HG03139 (cell line): ENCODE results near the gene OPALIN.
"Not testable (repeated sequence)": the region's sequence is repeated elsewhere in the genome, so short reads cannot be mapped to it uniquely, and the experiment has no call there.

ENCODE experiments used
- ATAC-seq: cut with Tn5 transposase; IDR thresholded peaks from one replicate; pipeline ENCODE4 v1.9.1; 2021; ENCODE audit not compliant: unreplicated experiment

The OPALIN gene

DNA sequence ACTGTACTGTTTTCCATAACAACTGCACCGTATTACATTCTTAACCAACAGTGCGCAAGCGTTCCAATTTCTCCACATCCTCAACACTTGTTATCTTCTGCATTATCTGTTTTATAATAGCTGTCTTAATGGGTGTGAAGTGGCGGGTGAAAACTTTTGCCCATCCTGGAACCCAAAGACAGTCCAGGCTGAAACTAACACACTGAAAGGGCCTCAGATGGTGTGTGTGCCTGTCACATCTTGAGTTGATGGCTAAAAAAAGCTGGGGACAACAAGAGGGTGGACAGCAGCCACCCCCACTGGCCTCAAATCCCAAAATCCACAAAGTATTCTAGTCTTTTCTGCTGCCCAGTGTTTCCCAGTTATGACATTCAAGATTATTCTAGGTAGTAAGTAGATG, 19.4 kb downstream of the OPALIN start:
- ATAC-seq, result no peak

DNA sequence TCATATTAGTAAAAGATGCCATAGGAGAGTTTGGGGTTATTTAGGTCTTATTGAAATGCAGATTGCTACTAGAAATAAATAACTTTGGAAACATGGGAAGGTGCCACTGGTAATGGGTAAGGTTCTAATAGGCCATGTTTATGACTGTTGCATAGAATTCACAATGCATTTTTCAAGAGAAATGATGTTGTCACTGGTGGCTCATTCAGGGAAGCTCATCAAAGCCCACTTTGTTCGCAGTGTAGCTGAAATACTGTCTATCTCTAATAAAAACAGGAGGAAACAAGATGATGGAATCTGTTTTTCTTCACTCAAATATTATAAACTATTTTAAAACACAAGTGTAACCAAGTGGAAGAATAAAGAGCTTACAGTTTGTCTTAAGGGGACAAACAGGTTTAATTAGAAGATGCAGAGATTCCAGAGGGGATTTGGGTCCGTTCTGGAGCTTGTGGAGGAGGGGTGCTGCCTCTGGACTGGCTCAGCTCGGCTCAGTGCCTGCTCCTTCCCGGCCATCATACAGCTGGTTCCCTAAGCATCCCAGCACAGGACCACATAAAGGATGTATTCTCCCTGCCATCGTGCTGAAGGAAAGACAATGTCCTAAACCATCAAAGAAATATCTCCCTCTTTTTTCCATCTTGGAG, 20.4 kb downstream of the OPALIN start:
- no peak for ATAC-seq

DNA sequence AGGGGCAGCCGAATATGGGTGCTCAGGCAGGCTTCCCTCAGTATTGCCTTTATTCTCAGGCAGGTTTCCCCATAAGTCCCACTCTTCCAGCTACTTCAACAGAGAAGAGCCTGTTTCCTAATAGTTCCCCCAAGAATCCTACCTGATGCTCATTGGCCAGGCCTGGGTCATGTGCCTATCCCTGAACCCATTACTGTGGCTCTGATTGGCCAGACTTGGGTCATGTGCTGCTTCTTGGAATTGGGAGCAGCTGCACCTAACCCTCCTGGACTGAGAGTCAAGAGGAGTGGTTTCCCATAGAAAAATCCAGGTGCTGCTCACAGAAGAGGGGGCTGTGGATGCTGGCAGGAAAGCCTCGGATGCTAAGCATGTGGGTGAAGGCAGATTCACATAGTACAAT, 21.7 kb downstream of the OPALIN start:
- no peak for ATAC-seq

DNA sequence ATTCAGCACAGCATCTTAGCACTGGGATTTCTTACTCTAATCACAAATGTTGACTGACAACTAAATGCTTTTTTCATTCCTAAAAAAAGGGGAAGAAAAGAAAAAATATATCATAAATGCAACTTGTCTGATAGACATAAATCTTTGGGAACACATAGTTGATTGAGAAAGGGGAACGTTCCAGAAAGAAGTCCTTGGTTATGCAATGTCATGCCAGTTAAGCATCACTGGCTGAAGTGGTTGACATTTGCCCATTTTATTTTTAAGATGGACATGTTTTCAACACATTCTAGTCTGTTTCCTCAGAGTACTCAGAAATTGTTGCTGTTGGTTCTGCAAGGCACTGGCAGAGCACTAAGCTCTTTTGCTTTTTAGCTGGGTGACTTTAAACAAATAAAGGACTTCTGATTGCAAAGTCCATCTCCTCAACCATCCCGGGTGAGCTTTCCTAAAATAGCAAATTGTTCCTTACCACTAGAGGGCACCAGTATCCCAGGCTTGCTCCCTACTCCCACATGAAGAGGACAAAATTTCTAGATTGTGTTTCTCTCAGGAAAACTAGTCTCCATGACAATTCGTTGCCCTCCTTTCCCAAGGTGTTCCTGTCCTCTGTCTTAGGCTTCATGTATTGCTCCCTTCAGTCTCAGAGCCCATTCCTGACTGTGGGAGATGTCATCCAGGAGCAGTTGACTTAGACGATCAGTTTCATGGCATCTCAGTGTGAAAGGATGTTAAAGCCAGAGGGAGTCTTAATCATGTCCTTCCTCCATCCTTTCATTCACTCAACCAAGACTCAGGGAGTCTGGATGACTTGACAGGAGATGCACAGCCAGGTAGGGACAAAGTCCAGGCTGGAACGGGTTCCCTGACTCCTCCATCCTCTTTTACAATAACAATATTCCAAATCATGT, 23.9 kb downstream of the OPALIN start:
- no peak for ATAC-seq

DNA sequence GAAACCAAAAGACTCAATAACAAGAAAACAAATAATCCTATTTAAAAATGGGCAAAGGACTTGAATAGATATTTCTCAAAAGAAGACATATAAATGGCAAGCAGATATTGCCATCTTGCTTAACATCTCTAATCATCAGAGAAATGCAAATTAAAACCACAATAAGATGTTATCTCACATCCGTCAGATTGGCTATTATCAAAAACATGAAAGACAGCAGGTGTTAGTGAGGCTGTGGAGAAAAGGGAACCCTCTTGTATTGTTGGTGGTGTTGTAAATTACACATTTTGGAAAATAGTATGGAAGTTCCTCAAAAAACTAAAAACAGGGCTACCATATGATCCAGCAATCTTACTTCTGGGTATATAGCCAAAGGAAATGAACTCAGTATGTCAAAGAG, 25.7 kb downstream of the OPALIN start:
- ATAC-seq, result no peak

DNA sequence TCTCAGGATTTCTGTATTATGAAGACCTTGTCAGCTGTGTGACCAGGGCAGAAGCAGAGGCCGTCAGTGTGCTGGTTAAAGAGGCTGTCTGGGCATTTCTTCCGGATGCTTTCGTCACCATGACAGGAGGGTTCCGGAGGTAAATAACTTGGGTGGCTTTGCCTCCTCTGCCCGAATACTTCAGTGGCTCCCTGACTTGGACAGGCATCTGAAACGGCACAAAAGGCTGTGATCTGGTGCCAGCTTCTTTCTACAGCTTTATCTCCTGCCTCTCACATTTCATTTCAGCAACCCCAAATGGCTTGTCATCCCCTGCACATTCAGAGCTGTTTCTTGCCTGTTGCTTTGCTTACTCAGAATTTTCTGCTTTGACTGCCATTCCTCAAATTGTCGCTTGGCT, 31.3 kb downstream of the OPALIN start:
- no peak for ATAC-seq

DNA sequence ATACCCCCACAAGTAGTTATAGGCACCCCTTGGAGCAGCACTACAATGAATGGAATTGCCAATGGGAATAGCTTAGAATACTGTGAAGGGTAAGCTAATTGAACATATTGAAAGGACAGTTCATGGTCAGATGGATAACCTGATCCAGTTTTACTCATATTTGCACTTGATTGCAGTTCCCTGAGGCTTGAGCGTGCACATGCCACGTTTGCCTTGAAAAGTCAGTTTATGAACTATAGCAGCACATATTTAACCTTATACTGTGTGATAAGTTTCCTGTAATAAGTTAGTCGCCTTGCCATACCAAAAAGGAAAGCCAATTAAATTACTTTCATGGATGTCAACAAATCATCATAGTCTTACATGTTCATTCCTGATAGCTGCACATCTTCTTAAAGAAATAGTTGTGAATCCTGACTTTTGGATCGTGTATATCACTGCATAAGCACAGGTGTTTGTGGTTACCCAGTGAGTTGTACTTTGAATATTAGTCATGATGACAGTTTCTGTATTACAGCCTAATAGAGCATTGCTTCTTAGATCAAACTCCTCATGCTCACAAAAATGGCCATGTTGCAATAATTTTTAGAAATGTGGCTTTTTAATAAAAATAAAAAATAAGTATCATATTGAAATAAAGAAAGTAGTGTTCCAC, 33.0 kb downstream of the OPALIN start:
- ATAC-seq, result peak; percentile 96

DNA sequence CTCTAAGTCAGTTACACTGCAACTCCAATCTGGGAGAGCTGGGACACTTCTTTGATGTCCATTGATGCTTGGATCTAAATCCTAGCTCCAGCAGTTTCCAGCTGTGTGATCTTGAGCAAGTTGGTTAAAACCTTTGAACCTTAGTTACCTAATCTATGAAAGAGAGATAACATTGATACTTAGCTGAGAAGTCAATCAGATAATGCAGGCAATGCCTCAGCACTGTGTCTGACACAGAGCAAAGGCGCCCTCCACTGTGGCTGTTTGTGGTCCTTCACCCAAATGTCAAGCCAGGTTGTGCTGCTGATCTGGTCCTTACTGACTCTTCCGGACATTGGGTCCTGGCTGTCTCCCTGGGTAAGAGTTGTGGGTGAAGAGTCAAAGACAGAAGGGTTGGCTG, 34.4 kb downstream of the OPALIN start:
- no peak for ATAC-seq

DNA sequence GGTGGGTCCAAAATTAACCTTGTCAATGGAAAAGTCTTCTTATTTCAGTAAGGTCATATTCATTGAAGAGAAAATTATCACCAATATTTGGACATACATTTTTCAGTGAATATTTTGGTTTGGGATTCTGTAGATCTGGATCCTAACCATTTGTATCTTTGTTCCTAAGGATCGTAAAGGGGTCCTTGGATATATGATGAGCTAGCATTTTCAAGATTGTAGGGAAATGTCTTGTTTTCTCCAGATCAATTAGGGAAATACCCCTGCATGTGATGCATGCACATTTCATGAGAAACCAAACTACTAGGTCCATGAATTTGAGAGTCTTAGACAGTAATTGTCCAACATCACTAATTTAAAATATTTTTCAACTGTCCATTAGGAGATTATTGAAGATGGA, 36.5 kb downstream of the OPALIN start:
- no peak for ATAC-seq

DNA sequence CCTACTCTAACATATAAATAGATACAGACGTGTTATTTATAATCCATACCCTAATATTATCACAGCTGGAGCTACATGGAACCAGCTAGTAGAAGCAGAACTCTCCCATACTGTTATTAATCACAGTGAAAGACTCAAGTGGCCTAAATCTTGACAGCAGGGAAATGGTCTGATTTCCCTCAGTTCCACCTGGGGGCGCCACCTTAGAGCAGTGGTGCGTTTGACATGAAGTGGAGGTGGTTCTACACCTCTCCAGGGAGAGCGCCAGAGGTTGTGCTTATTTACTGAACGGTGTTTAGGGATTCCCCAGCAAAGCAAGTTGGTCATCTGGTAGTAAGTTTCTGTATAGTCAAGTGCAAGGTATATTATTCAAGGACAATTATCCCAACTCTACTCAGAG, 37.0 kb downstream of the OPALIN start:
- ATAC-seq, result no peak

DNA sequence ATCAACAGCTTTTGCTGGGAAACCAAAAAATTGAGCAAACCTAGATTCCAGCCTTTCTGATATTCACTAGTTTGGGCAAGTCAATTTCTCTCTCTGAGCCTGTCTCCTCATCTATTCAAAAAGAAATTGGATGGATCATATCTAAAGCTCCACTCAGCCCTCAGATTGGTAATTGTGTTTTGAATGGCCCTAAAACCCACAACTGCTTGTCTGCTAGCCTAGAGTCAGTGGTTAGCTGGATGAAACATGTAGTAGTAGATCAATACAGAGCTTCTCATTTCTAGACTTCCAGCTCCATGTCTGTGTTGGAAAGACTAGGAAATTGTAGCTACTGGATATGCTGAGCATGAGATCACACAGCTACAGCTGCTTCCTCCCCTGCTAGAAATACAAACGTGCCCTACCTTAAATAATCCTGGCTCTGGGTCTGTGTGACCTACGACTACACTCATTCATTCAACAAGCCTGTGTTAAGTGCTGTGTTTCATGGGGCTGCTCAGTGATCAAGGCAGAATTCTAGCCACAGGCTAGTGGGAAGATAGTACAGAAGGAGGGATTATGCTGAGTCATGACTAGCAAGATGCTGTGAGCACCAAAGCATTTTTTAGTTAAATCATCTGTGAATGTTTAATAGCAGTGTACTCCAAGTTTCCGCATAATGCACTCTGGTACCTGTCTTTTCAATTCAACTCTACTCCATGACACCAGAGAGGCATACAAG, 38.9 kb downstream of the OPALIN start:
- no peak for ATAC-seq

DNA sequence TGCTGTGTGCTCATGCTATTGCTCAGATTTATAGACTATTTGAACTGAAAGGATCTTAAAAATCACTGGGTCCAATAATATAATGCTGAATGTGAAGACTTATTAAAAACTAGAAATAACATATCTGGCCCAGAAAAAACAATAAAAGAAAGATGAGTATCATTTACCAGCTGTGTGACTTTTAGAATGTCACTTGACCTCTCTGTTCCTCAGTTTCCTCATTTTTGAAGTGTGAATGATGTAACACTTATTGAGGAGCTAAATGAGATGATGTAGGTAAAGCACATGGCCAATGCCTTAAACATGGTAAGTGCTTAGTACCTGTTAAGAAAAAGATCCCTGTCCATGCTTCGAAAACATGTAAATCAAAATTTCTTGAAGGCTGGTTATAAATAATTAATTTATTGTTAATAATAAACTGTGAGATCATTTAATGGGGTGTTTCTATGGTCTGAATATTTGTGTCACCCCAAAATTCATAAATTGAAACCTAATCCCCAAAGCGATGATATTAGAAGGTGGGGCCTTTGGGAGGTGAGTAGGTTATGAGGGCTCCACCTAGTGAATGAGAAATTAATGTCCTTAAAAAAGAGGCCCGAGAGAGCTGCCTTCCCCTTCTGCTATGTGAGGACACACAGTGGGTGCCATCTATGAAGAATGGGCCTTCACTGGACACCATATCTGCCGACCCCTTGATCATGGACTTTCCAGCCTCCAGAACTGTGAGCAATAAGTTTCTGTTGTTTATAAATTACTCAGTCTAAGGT, 41.6 kb downstream of the OPALIN start:
- no peak for ATAC-seq

DNA sequence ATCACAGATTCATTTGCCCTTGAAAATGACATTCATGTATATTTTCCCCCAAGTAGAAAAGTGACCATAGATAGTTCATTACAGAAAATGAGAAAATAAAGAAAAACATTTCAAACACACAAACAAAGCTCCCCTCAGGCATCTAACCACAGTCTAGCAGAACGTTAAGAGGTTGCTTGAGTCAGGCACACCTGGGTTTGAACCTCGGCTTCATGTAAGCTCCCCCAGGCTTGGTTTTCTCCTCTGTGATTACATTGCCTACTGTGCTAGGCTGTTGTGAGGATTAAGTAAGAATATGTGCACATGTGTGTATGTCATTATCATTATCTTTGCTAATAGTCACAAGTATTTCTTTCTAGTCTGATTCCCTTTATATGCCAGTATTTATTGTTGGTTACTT, 45.5 kb downstream of the OPALIN start:
- ATAC-seq, result no peak

DNA sequence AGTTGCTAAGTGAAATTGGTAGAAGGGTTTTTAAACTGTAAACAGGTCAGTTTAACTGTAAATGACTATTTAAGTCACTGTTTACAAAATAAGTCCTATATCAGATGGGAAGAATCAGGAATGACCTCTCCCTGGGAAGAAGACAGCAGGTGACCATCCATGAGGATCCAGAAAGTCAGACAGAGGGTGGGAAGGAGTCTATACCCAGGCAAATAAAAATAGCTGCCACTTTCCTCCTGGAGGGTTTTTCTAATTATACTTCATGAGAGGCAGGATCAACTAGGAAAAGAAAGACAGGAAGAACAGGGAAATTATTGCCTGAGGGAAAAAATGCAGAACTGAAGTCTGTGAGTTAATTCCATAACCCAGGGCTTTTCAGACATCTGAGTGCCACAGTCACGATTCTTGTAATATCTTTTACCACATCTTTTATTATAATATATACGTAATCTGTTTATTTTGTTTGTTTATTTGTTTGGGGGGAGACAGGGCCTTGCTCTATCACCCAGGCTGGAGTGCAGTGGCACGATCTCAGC, 47.6 kb downstream of the OPALIN start:
- ATAC-seq, result no peak

DNA sequence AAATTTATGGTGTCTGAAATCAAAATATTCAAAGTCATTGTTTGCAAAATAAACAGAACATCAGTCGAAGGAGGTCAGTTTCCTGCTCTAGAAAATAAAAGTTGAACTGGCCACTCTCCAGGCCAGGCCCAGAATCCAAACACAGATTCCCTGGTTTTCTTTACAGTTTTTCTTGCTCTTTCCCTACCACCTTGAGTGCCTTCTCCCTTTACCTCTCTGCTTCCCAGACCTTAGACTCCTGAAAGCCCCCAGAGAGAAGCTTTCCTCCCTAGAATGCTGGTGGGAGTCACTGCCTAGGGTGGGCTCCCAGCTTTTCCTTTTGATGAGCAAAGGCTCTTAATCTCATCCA, 48.5 kb downstream of the OPALIN start:
- no peak for ATAC-seq

DNA sequence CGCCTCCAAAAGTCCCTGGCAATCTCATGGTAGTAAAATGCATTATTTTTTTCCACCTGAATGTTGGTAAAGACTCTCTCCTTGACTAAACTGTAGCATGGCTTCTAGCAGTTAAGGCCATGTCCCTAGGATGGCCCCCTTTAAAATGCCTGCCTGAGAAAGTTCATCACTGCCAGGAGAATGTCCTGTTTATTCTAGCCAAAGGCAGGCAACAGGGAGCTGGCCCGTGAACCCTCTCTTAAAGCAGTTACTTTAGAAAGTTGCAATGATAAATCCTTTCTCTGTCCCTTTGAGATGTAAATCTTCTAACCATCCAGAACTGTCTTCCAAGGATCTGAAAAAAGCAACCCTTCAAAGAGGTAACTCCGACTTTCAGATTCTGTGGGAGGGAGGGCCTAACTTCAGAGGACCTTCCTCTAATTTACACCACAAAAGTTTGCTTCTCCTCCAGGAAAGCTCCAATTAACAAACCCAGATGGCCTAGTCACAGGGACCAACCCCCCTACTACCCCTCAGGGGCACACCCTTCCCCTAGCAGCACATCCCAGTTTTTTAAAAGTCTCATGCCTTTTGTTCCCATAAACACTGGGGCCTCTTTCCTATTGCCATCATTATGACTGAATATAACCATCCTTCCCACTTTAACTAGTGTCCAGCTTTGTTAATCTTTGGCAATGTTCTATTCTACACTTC, 49.0 kb downstream of the OPALIN start:
- ATAC-seq, result no peak

DNA sequence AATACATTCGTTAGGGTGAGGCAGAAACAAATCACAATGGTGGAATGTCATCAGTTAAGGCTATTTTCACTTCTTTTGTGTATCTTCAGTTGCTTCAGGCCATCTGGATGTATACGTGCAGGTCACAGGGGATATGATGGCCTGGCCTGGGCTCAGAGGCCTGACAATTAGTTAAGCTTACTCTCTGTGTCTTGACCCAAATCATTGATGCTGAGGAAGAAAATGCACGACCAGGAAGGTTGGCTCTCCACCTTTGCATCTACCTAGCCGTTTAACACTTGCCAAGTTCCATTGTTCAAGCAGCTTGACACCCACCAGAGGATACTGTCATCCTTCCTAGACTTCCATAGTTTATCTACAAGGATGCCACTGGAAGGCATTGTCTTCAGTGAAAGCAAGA, 49.9 kb downstream of the OPALIN start:
- ATAC-seq, result not testable (repeated sequence)

DNA sequence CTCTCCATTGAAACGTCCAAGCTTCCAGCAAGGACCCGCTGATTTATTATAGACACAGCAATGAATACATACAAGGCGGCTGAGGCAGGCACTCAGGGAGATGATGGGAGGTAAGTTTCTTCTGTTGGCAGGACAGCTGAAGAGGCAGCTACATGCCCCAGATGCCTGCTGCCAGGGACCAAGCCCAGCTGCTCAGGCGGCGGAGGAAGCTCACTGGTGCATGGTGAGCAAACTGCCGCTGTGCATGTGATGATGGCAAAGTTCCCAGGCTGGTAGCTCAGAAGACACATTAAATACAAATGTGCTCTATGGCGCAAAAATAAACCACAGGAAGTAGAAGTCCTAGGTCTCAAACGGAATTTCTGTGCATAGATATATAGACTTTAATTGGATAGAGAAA, 52.3 kb downstream of the OPALIN start:
- peak; percentile 52 for ATAC-seq

DNA sequence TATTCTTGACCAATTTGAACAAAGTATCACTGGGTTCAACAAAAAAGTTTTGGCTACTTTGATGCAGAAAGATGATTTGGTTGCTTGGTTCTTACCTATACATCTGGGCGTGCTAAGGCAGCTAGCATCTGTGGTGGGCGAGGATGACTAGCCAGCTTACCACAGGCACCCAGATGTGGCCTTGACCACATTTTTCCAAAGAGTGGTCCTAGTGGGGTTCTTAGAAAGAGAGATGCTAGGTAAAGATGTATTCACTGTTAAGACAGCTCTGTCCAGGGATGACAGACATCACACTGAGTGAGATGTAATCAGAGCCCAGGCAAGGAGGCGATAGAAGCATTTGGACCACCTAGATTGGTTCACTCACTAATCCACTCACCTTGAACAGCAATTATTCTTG, 53.8 kb downstream of the OPALIN start:
- no peak for ATAC-seq

DNA sequence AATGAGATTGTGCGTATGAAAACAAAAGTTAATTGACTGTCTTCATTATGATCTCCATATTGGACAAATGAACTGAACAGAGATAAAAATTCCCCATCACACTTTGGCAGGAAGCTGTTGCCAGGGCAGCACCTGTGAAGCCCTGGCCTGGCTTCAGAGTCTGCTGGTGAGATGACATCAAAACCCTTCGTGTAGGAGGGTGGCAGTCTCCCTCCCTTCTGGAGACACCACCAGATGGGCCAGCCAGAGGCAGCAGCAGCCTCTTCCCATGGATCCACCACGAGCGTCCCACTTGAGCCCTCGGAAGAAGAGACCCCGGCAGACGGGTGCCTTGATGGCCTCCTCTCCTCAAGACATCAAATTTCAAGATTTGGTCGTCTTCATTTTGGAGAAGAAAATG, 54.6 kb downstream of the OPALIN start, which contains the start of gene DNTT:
Gene DNTT (plus strand): TSS at position 205 of the 400 bp plus-strand sequence. CDS start 64 bp downstream, at position 269.
- no peak for ATAC-seq
